HepG2 (cell line): Measurements from ENCODE around the gene NAIF1. TPM values are rescaled to one million over a fixed set of nuclear protein-coding genes. Genes with fewer than 3 reads are reported as not detected.

Experiments
- FOXJ3 ChIP-seq: sonication (generic); formaldehyde crosslinking; IDR thresholded peaks from 2 replicates; pipeline ENCODE4 v1.4.0; 2020; ENCODE audit warnings: missing genetic modification reagents, mild to moderate bottlenecking, borderline replicate concordance
- HOXA5 ChIP-seq: sonication (generic); formaldehyde crosslinking; IDR thresholded peaks from 2 replicates; pipeline ENCODE4 v1.4.0; 2020; ENCODE audit warnings: missing genetic modification reagents
- KDM3A ChIP-seq: IDR thresholded peaks from 2 replicates; pipeline ENCODE4 v1.6.1; 2018; ENCODE audit warnings: low read depth, missing compliant biosample characterization
- POGZ ChIP-seq: sonication (generic); formaldehyde crosslinking; IDR thresholded peaks from 2 replicates; pipeline ENCODE4 v1.4.0; 2020; ENCODE audit warnings: mild to moderate bottlenecking, missing genetic modification reagents
- SRSF1 ChIP-seq: fragments of 200-400 bp; formaldehyde crosslinking; optimal IDR thresholded peaks from 2 replicates; pipeline ENCODE3; 2017; ENCODE audit warnings: mild to moderate bottlenecking, low read depth, low read length, moderate library complexity
- SYNCRIP ChIP-seq: fragments of 200-400 bp; formaldehyde crosslinking; IDR thresholded peaks from 2 replicates; pipeline ENCODE4 v1.6.1; 2018; ENCODE audit warnings: mild to moderate bottlenecking, low read depth, low read length; ENCODE audit not compliant: insufficient read depth
- WIZ ChIP-seq: sonication (generic); formaldehyde crosslinking; IDR thresholded peaks from 2 replicates; pipeline ENCODE4 v1.5.1; 2020; ENCODE audit warnings: mild to moderate bottlenecking, missing genetic modification reagents
- XRCC5 ChIP-seq: fragments of 200-400 bp; formaldehyde crosslinking; optimal IDR thresholded peaks from 2 replicates; pipeline ENCODE3; 2017; ENCODE audit warnings: mild to moderate bottlenecking, low read length
- ZBTB42 ChIP-seq: sonication (generic); formaldehyde crosslinking; IDR thresholded peaks from 2 replicates; pipeline ENCODE4 v1.5.0; 2020; ENCODE audit warnings: mild to moderate bottlenecking, missing genetic modification reagents
- ZNF10 ChIP-seq: sonication (generic); formaldehyde crosslinking; IDR thresholded peaks from 2 replicates; pipeline ENCODE4 v1.4.0; 2020; ENCODE audit warnings: mild to moderate bottlenecking, low read depth, missing genetic modification reagents, borderline replicate concordance
- ZNF496 ChIP-seq: sonication (generic); formaldehyde crosslinking; IDR thresholded peaks from 2 replicates; pipeline ENCODE4 v1.8.1; 2023; ENCODE audit warnings: mild to moderate bottlenecking, moderate library complexity, missing genetic modification reagents; ENCODE audit not compliant: insufficient replicate concordance
- ZNF616 ChIP-seq: sonication (generic); formaldehyde crosslinking; IDR thresholded peaks from 2 replicates; pipeline ENCODE4 v1.5.0; 2020; ENCODE audit warnings: low read depth, mild to moderate bottlenecking, missing genetic modification reagents
- ZNF619 ChIP-seq: sonication (generic); formaldehyde crosslinking; IDR thresholded peaks from 2 replicates; pipeline ENCODE4 v1.4.0; 2020; ENCODE audit warnings: mild to moderate bottlenecking, missing genetic modification reagents
- ZNF777 ChIP-seq: sonication (generic); formaldehyde crosslinking; IDR thresholded peaks from 2 replicates; pipeline ENCODE4 v1.4.0; 2020; ENCODE audit warnings: missing genetic modification reagents
- ZNF792 ChIP-seq: IDR thresholded peaks from 2 replicates; pipeline ENCODE4 v1.6.1; 2016
- polyA plus RNA-seq, 8 experiments: library from polyadenylated mRNA; depleted of rRNA in 3 of 8; stranded (reverse) in 7 of 8; unstranded in 1 of 8; fragments of >200 nt; fragmentation: Illumina TruSeq in 4 of 8; extraction: Trizol in 4 of 8; gene quantifications; 2 replicates each; pipeline versions ENCODE4 v1.2.1 to v1.2.3, GENCODE V29; 2011 to 2016; ENCODE audit warnings: low read depth in 4 of 8, missing spikeins in 1 of 8, mixed read lengths in 1 of 8; ENCODE audit not compliant: insufficient read depth in 1 of 8
- total RNA-seq, 5 experiments: library from RNA; depleted of rRNA; stranded (reverse); fragments of >200 nt; fragmentation: Illumina TruSeq; extraction: Trizol; gene quantifications; 2 replicates each; pipeline ENCODE4 v1.2.3, GENCODE V29; 2016; ENCODE audit warnings: low read depth in 1 of 5
- TF ChIP-seq, protein P1 (sequence below): sonication (generic); formaldehyde crosslinking; IDR thresholded peaks from 2 replicates; pipeline ENCODE4 v1.5.1; 2020; ENCODE audit warnings: mild to moderate bottlenecking, missing genetic modification reagents, moderate library complexity
- TF ChIP-seq, protein P2 (sequence below): sonication (generic); formaldehyde crosslinking; IDR thresholded peaks from 2 replicates; pipeline ENCODE4 v1.8.0; 2022; ENCODE audit warnings: mild to moderate bottlenecking, missing genetic modification reagents, moderate library complexity
- TF ChIP-seq, protein P3 (sequence below): sonication (generic); formaldehyde crosslinking; IDR thresholded peaks from 2 replicates; pipeline ENCODE4 v1.4.0; 2020; ENCODE audit warnings: mild to moderate bottlenecking, low read depth, missing genetic modification reagents
- TF ChIP-seq, protein P4 (sequence below): IDR thresholded peaks from 2 replicates; pipeline ENCODE4 v1.6.1; 2016; ENCODE audit warnings: mild to moderate bottlenecking
- TF ChIP-seq, protein P5 (sequence below): IDR thresholded peaks from 2 replicates; pipeline ENCODE4 v1.6.1; 2018; ENCODE audit warnings: missing genetic modification reagents

NAIF1 gene
- total and polyA plus RNA-seq, 2 of the 13 experiments (the other 11 are each of a cell fraction or from before 2014, with no cell fraction given) = 6.0 to 6.9 TPM

DNA sequence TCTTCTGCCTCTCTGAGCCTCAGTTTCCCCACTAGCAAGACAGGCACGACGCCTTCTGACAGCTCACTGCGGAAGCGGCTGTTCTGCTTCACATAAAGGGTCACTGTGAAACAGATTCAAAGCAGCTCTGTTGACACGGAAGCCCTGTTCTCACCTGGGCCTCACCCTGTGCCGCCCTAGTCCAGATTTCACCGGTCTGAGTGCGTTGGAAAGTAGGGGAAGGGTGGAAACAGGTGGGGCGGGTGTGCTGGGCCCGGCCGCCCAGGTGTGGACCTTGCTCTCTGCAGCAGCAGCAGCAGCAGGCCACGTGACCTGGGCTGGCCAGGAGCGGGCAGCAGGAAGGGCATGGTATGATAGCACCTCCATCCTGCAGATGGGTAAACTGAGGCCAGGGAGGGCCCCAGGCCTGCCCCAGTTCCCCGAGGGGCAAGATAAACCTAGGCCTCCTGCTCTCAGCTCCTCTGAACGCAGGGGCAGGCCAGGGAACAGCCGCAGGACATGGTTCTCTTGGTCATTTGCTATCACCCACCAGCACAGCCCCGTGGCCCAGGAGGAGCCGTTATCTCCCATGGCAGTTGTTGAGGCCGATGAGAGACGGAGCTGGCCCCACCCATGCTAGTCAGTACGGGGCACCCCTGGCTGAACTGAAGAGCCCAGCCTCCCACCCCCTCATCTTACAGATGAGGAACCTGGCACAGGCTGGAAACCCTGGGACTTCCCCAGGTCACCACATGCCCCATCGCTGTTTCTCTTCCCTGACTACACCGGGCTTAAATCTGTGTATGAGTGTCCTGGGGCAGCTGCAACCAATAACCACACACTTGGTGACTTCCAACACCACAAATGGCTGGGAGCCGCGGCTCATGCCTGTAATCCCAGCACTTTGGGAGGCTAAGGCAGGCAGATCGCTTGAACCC is 48.3 kb upstream of the NAIF1 start (continued):
- TF ChIP-seq, protein P1, sequence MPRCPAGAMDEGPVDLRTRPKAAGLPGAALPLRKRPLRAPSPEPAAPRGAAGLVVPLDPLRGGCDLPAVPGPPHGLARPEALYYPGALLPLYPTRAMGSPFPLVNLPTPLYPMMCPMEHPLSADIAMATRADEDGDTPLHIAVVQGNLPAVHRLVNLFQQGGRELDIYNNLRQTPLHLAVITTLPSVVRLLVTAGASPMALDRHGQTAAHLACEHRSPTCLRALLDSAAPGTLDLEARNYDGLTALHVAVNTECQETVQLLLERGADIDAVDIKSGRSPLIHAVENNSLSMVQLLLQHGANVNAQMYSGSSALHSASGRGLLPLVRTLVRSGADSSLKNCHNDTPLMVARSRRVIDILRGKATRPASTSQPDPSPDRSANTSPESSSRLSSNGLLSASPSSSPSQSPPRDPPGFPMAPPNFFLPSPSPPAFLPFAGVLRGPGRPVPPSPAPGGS = peak; percentile 60
- no peak for TF ChIP-seq SYNCRIP
- TF ChIP-seq, protein P2, sequence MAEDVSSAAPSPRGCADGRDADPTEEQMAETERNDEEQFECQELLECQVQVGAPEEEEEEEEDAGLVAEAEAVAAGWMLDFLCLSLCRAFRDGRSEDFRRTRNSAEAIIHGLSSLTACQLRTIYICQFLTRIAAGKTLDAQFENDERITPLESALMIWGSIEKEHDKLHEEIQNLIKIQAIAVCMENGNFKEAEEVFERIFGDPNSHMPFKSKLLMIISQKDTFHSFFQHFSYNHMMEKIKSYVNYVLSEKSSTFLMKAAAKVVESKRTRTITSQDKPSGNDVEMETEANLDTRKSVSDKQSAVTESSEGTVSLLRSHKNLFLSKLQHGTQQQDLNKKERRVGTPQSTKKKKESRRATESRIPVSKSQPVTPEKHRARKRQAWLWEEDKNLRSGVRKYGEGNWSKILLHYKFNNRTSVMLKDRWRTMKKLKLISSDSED (CRISPR knock-in tag) = no peak
- no peak for TF ChIP-seq ZNF496
- no peak for TF ChIP-seq SRSF1
- TF ChIP-seq ZNF792 (CRISPR knock-in tag) = peak; percentile 77; the same call in 1 of the 2 replicates
- no peak for TF ChIP-seq ZNF616 (CRISPR knock-in tag)
- no peak for TF ChIP-seq ZNF10 (CRISPR knock-in tag)
- no peak for TF ChIP-seq WIZ (CRISPR knock-in tag)
- TF ChIP-seq, protein P3, sequence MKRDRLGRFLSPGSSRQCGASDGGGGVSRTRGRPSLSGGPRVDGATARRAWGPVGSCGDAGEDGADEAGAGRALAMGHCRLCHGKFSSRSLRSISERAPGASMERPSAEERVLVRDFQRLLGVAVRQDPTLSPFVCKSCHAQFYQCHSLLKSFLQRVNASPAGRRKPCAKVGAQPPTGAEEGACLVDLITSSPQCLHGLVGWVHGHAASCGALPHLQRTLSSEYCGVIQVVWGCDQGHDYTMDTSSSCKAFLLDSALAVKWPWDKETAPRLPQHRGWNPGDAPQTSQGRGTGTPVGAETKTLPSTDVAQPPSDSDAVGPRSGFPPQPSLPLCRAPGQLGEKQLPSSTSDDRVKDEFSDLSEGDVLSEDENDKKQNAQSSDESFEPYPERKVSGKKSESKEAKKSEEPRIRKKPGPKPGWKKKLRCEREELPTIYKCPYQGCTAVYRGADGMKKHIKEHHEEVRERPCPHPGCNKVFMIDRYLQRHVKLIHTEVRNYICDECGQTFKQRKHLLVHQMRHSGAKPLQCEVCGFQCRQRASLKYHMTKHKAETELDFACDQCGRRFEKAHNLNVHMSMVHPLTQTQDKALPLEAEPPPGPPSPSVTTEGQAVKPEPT (CRISPR knock-in tag) = peak; percentile 91
- TF ChIP-seq KDM3A (CRISPR knock-in tag) = peak; percentile 49; the same call in 1 of the 2 replicates
- peak; percentile 84; the same call in 1 of the 2 replicates for TF ChIP-seq ZNF619
- TF ChIP-seq HOXA5 (CRISPR knock-in tag) = 0 out of 2 replicates have a peak, but pooled peaks have one; percentile 83
- TF ChIP-seq, protein P4, sequence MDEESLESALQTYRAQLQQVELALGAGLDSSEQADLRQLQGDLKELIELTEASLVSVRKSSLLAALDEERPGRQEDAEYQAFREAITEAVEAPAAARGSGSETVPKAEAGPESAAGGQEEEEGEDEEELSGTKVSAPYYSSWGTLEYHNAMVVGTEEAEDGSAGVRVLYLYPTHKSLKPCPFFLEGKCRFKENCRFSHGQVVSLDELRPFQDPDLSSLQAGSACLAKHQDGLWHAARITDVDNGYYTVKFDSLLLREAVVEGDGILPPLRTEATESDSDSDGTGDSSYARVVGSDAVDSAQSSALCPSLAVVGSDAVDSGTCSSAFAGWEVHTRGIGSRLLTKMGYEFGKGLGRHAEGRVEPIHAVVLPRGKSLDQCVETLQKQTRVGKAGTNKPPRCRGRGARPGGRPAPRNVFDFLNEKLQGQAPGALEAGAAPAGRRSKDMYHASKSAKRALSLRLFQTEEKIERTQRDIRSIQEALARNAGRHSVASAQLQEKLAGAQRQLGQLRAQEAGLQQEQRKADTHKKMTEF (CRISPR knock-in tag) = peak; percentile 96
- TF ChIP-seq ZBTB42 (CRISPR knock-in tag) = 0 out of 2 replicates have a peak, but pooled peaks have one; percentile 64
- peak; percentile 87 for TF ChIP-seq POGZ (CRISPR knock-in tag)
- TF ChIP-seq, protein P5, sequence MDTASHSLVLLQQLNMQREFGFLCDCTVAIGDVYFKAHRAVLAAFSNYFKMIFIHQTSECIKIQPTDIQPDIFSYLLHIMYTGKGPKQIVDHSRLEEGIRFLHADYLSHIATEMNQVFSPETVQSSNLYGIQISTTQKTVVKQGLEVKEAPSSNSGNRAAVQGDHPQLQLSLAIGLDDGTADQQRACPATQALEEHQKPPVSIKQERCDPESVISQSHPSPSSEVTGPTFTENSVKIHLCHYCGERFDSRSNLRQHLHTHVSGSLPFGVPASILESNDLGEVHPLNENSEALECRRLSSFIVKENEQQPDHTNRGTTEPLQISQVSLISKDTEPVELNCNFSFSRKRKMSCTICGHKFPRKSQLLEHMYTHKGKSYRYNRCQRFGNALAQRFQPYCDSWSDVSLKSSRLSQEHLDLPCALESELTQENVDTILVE = peak; percentile 71; the same call in 1 of the 2 replicates
- TF ChIP-seq FOXJ3 (CRISPR knock-in tag) = peak; percentile 81
- TF ChIP-seq XRCC5 = peak; percentile 76
- no peak for TF ChIP-seq ZNF777 (CRISPR knock-in tag)
